ENCODE measurements around the gene CTDP1. TPM values are rescaled to one million over a fixed set of nuclear protein-coding genes. Genes with fewer than 3 reads are reported as not detected.

Gene CTDP1
- total RNA-seq, 1 experiment from 2014 or later: 33.7 TPM

DNA sequence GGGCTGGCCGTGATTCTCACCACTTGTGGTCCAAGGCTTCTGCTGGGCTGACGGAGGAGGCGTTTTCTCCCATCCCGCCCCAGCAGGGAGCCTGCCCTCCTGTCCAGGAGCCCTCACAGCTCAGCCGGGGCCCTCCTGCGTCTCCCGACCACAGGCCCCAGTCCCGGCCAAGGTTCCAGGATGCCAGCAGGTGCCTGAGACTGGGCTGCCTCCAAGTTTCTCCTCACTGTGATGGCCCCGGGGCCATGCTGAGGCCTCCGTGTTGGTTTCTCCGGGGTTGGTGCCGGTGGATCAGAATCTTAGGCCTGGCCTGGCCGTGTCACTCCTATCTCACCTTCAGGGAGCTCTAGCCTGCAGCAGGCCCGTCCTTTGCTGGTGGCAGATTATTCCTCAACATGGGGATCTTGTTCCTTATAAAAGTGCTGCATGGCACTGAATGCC, 124.0 kb downstream of the CTDP1 start:
- Histone ChIP-seq H3K79me1 (ENCODE audit: insufficient read depth, low read depth, low read length, poor library complexity, severe bottlenecking) (no peaks in the 10 kb centered on the region), H3K27me3 (ENCODE audit: insufficient read depth, low read length) (peaks cover 9% of the 10 kb centered on the region; the same call in 1 of the 2 replicates), H2BK5ac (ENCODE audit: insufficient read length, low read length) (no peak overlapping the region), H3K4me2 (ENCODE audit: insufficient read depth, insufficient read length, low read length) (no peak overlapping the region), H3K4ac (ENCODE audit: low read depth, low read length) (no peak overlapping the region), H3K23ac (ENCODE audit: insufficient read length, low read depth, low read length) (no peak overlapping the region), H2BK20ac (ENCODE audit: low read depth, low read length, poor library complexity, severe bottlenecking) (no peak overlapping the region), H3K23me2 (ENCODE audit: insufficient read length, low read depth, low read length, poor library complexity, severe bottlenecking) (no peaks in the 10 kb centered on the region), H4K5ac (ENCODE audit: insufficient read length, low read depth, low read length) (no peak overlapping the region), H3K56ac (ENCODE audit: insufficient read length, low read depth, low read length) (no peak overlapping the region), H2BK12ac (ENCODE audit: insufficient read length, low read depth, low read length) (no peak overlapping the region), H2AK5ac (ENCODE audit: insufficient read length, low read length) (no peak overlapping the region), H3K14ac (ENCODE audit: insufficient read depth, low read length) (no peak overlapping the region; the same call in 1 of the 2 replicates), H4K8ac (replicated peaks; ENCODE audit: insufficient read length, low read depth, low read length) (no peak overlapping the region), H3K79me2 (ENCODE audit: insufficient read depth, low read length) (no peaks in the 10 kb centered on the region), H4K91ac (ENCODE audit: insufficient read length, low read depth, low read length) (no peak overlapping the region), H2AFZ (ENCODE audit: low read length) (no peak overlapping the region), H2BK15ac (ENCODE audit: low read depth, low read length) (no peak overlapping the region), H3K18ac (ENCODE audit: insufficient read length, low read depth, low read length) (no peak overlapping the region), H4K20me1 (ENCODE audit: control insufficient read depth, insufficient read depth, insufficient read length) (no peaks in the 10 kb centered on the region), H3K4me1 (ENCODE audit: insufficient read depth, low read length) (no peaks in the 10 kb centered on the region), H3T11ph (ENCODE audit: low read length) (no peak overlapping the region), H3K9me3 (ENCODE audit: control insufficient read depth, low read depth, low read length) (no peaks in the 10 kb centered on the region), H2BK120ac (ENCODE audit: low read depth, low read length, poor library complexity, severe bottlenecking) (no peak overlapping the region), H3K9ac (ENCODE audit: extremely low read depth, insufficient read length, low read length) (no peak overlapping the region), H3K27ac (ENCODE audit: insufficient read length, low read depth, low read length) (no peak overlapping the region)
- Mint-ChIP-seq H3K27me3 (ENCODE audit: low read depth) (peaks cover 30% of the 10 kb centered on the region), H3K36me3 (ENCODE audit: insufficient read depth in 1 of 3, low read depth in 3 of 3) (no peaks in the 10 kb centered on the region), H3K4me3 (no peak overlapping the region), H3K9me3 (no peaks in the 10 kb centered on the region), H3K27ac (no peak overlapping the region), H3K4me1 (peaks cover 9 to 12% of the 10 kb centered on the region in 2 experiments; a peak in 3 of 4 replicates)
- TF ChIP-seq, protein P1, sequence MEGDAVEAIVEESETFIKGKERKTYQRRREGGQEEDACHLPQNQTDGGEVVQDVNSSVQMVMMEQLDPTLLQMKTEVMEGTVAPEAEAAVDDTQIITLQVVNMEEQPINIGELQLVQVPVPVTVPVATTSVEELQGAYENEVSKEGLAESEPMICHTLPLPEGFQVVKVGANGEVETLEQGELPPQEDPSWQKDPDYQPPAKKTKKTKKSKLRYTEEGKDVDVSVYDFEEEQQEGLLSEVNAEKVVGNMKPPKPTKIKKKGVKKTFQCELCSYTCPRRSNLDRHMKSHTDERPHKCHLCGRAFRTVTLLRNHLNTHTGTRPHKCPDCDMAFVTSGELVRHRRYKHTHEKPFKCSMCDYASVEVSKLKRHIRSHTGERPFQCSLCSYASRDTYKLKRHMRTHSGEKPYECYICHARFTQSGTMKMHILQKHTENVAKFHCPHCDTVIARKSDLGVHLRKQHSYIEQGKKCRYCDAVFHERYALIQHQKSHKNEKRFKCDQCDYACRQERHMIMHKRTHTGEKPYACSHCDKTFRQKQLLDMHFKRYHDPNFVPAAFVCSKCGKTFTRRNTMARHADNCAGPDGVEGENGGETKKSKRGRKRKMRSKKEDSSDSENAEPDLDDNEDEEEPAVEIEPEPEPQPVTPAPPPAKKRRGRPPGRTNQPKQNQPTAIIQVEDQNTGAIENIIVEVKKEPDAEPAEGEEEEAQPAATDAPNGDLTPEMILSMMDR (conservative IDR thresholded peaks at IDR 0.05): no peak
- no peak for DNase-seq
- WGBS (ENCODE audit: extremely low coverage, insufficient read length, low lambda C conversion rate): no CpG with 5 or more reads among the region's 14 CpGs

Other genes with a start within 250 kb of the CTDP1 start
- 0.15 TPM in 1 of 2 replicates, not detected in the other for gene KCNG2, start 118.1 kb downstream of the CTDP1 start, total RNA-seq (2021)

All from H9 (cell line).